Neural progenitor cell (in vitro differentiated cells): ENCODE data around the gene DRICH1.
"Not testable (repeated sequence)": the region's sequence is repeated elsewhere in the genome, so short reads cannot be mapped to it uniquely, and the experiment has no call there.

Experiments
- EZH2 ChIP-seq: fragments of 200-600 bp; sonication (generic); IDR thresholded peaks from 2 replicates; pipeline ENCODE4 v1.6.1; 2017; ENCODE audit warnings: antibody characterized with exemption, mild to moderate bottlenecking, moderate library complexity
- EZH2phosphoT487 ChIP-seq: fragments of 200-600 bp; sonication (generic); IDR thresholded peaks from 2 replicates; pipeline ENCODE4 v1.6.1; 2017; ENCODE audit warnings: antibody characterized with exemption
- TF ChIP-seq, protein P1 (sequence below): fragments of 200-600 bp; sonication (generic); IDR thresholded peaks from 2 replicates; pipeline ENCODE4 v1.5.1; 2017; ENCODE audit warnings: antibody characterized with exemption, mild to moderate bottlenecking

DNA sequence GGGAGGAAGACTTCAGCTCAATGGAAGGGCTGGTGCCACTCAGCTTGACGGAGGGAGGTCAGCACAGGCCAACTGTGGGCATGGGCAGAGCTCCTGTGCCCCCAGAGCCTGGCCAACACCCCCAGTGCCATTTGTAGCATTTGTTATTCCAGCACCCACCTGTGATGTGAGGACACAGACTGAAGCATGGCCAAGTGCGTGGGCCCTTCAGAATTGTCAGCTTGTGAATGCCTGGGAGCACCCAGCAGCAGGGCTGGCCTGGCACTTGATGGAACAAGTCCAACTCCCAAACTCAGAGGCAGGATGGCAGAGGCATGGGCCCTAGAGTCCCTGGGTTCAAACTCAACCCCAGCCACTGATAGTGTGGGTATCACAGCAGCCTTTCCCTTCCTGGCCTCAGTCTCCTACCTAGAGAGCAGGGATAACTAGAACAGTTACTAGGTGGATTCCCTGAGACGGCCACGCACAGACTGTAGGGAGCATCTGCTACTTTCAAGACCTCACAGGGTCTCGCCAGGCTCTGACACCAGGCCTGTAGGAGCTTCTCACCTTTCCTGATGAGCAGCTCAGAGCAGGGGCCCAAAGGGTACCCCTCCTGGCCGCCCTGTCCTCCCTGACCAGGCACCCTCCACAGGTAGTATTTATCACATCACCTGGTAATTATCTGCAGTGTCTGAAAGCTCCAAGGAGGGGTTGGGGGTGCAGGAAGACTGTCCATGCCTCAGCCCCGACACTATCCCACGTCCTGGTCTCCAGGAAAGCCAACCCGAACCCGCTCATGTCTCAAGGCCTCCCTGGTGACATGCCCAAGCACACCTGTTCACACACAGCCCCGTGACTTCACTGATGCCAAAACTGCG is 45.0 kb upstream of the DRICH1 start:
- TF ChIP-seq, protein P1, sequence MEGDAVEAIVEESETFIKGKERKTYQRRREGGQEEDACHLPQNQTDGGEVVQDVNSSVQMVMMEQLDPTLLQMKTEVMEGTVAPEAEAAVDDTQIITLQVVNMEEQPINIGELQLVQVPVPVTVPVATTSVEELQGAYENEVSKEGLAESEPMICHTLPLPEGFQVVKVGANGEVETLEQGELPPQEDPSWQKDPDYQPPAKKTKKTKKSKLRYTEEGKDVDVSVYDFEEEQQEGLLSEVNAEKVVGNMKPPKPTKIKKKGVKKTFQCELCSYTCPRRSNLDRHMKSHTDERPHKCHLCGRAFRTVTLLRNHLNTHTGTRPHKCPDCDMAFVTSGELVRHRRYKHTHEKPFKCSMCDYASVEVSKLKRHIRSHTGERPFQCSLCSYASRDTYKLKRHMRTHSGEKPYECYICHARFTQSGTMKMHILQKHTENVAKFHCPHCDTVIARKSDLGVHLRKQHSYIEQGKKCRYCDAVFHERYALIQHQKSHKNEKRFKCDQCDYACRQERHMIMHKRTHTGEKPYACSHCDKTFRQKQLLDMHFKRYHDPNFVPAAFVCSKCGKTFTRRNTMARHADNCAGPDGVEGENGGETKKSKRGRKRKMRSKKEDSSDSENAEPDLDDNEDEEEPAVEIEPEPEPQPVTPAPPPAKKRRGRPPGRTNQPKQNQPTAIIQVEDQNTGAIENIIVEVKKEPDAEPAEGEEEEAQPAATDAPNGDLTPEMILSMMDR = not testable (repeated sequence)
- TF ChIP-seq EZH2, EZH2phosphoT487: not testable (repeated sequence)
